Natural killer cell (primary cell): ENCODE measurements around the gene CTAGE4. TPM values are rescaled to one million over a fixed set of nuclear protein-coding genes. Genes with fewer than 3 reads are reported as not detected.
"Not testable (repeated sequence)": the region's sequence is repeated elsewhere in the genome, so short reads cannot be mapped to it uniquely, and the experiment has no call there.

Experiments
- ATAC-seq, 3 donors: fragments of 150-1000 bp in 2 of 3; fragments of 200-7000 bp in 1 of 3; cut with Tn5 transposase; 1 replicate in 1 of 3; 2 replicates in 2 of 3; pipeline ENCODE4 v1.10.0; 2021; ENCODE audit warnings: mild to moderate bottlenecking in 2 of 3, moderate library complexity in 2 of 3
- DNase-seq, 2 donors: peaks; one replicate each; pipeline versions ENCODE4 v3.0.0 to v3.0.0-alpha.2; 2013 to 2021; ENCODE audit warnings: mixed read lengths in 1 of 2
- H3K27ac ChIP-seq: one replicate; pipeline ENCODE4 v1.5.1; 2013; ENCODE audit warnings: mild to moderate bottlenecking, low read length
- H3K27me3 ChIP-seq: one replicate; pipeline ENCODE4 v1.6.1; 2013; ENCODE audit warnings: low read length; ENCODE audit not compliant: control insufficient read depth, insufficient read depth
- H3K36me3 ChIP-seq: one replicate; pipeline ENCODE4 v1.6.1; 2013; ENCODE audit warnings: low read length; ENCODE audit not compliant: control insufficient read depth, insufficient read depth
- H3K4me1 ChIP-seq: one replicate; pipeline ENCODE4 v1.6.1; 2013; ENCODE audit warnings: low read length; ENCODE audit not compliant: control insufficient read depth, insufficient read depth
- H3K4me3 ChIP-seq: one replicate; pipeline ENCODE4 v1.5.1; 2013; ENCODE audit warnings: low read length
- H3K9me3 ChIP-seq: one replicate; pipeline ENCODE4 v1.6.1; 2013; ENCODE audit warnings: low read length; ENCODE audit not compliant: control insufficient read depth, insufficient read depth
- H3K27ac Mint-ChIP-seq, 2 donors: one replicate each; pipeline ENCODE4 v1.8.0; 2022; ENCODE audit warnings: mild to moderate bottlenecking in 2 of 2, mixed read lengths in 2 of 2, moderate library complexity in 1 of 2
- H3K27me3 Mint-ChIP-seq, 2 donors: one replicate each; pipeline ENCODE4 v1.8.0; 2022; ENCODE audit warnings: low read depth in 2 of 2, mixed read lengths in 2 of 2
- H3K36me3 Mint-ChIP-seq: one replicate; pipeline ENCODE4 v1.8.0; 2022; ENCODE audit warnings: mixed read lengths
- H3K4me1 Mint-ChIP-seq, 2 donors: one replicate each; pipeline ENCODE4 v1.8.0; 2022; ENCODE audit warnings: mixed read lengths in 2 of 2
- H3K4me3 Mint-ChIP-seq: one replicate; pipeline ENCODE4 v1.8.0; 2022; ENCODE audit warnings: mild to moderate bottlenecking, moderate library complexity, mixed read lengths
- H3K9me3 Mint-ChIP-seq, 2 donors: one replicate each; pipeline ENCODE4 v1.8.0; 2022; ENCODE audit warnings: mixed read lengths in 2 of 2
- WGBS: methylation state at CpG from one replicate; pipeline ENCODE4 v1.1.7; 2013; ENCODE audit warnings: missing lambda C conversion rate; ENCODE audit not compliant: insufficient coverage; 5-methylcytosine and 5-hydroxymethylcytosine counted together
- intact Hi-C: fragments of 100-400 bp; cut with micrococcal nuclease; formaldehyde crosslinking; loops from one replicate; pipeline ENCODE4 v1.14.2; 2022
- total RNA-seq, 4 donors: library from RNA; stranded (reverse); fragments of 120-200 nt in 1 of 4; gene quantifications; one replicate each; pipeline versions ENCODE4 v1.2.3 to v1.2.4, GENCODE V29; 2013 to 2022

The CTAGE4 gene
- total RNA-seq, 3 donors from 2014 or later (not counting 1 experiment from before 2014, with no cell fraction given): 0.33 to 0.40 TPM; not detected in 1

DNA sequence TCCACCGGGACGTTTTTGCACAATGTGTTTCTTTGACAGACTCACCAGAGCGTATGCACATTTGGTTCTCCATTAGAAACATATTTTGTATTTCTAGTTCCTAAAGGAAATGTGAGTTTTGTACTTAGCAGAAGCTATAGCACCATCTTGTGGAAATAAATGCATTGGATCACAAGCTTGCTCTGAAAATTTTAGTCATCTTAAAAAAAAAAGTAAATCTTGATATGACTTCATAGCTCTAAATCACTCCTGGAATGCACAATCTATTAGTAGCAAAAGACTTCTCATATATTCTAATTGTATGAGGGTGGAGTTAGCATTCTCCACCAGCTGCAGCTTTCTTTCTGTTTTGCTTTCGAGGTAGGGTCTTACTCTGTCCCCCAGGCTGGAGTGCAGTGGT, 35.9 kb downstream of the CTAGE4 start:
- H3K4me3 ChIP-seq, H3K9me3 ChIP-seq, H3K4me1 ChIP-seq, H3K36me3 Mint-ChIP-seq, intact Hi-C loops, H3K4me1 Mint-ChIP-seq, H3K36me3 ChIP-seq, H3K4me3 Mint-ChIP-seq, H3K27me3 ChIP-seq, DNase-seq, H3K27ac Mint-ChIP-seq, H3K9me3 Mint-ChIP-seq, H3K27me3 Mint-ChIP-seq, H3K27ac ChIP-seq: not testable (repeated sequence)
- ATAC-seq: peak in 1 of 3 donors; percentile 28
- no CpG with 5 or more reads among the region's 4 CpGs for WGBS

DNA sequence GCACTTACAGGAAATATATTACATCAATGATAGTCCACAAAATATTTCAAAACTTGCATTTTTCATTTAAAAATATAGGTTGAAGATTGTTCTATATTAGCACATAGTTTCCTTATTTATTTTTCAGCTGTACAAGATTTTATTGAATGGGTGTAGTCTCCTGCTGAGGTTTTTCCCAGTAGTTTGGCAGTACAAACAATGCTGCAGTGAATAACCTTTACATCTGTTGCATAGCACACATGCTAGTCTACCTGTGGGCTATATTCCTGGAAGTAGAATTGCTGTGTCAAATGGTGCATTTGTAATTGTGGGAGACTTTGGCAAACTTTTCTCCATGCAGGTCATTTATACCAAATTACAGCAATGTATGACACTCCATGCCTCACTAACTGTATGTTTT, 37.3 kb downstream of the CTAGE4 start:
- H3K4me1 ChIP-seq, H3K27me3 Mint-ChIP-seq, H3K9me3 Mint-ChIP-seq, H3K4me1 Mint-ChIP-seq, H3K27ac Mint-ChIP-seq, intact Hi-C loops, H3K4me3 Mint-ChIP-seq, H3K27ac ChIP-seq, H3K27me3 ChIP-seq, H3K36me3 ChIP-seq, H3K9me3 ChIP-seq, H3K36me3 Mint-ChIP-seq, H3K4me3 ChIP-seq, DNase-seq, ATAC-seq: not testable (repeated sequence)

DNA sequence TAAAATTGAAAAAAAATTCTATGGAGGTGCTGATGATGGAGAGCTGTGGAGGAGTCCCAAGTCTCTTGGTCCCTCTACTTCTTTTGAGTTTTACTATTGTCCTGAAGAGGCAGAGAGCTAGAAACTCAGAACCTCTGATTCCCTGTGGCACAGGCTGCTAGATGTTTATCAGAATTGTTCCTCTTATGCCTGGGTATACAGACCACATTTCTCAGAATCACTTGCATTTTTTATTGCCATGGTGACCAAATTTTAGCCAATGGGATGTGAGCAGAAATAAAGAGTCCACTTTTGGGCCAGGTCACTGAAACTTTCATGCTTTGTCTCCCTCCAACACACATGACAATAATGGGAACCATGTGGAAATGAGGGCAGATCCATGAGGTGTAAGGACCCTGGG, 40.4 kb downstream of the CTAGE4 start:
- H3K4me1 Mint-ChIP-seq, H3K4me3 Mint-ChIP-seq, H3K9me3 Mint-ChIP-seq, H3K27ac Mint-ChIP-seq, ATAC-seq, H3K9me3 ChIP-seq, intact Hi-C loops, H3K27me3 Mint-ChIP-seq, DNase-seq, H3K27ac ChIP-seq, H3K36me3 Mint-ChIP-seq, H3K4me3 ChIP-seq, H3K4me1 ChIP-seq, H3K36me3 ChIP-seq, H3K27me3 ChIP-seq: not testable (repeated sequence)

DNA sequence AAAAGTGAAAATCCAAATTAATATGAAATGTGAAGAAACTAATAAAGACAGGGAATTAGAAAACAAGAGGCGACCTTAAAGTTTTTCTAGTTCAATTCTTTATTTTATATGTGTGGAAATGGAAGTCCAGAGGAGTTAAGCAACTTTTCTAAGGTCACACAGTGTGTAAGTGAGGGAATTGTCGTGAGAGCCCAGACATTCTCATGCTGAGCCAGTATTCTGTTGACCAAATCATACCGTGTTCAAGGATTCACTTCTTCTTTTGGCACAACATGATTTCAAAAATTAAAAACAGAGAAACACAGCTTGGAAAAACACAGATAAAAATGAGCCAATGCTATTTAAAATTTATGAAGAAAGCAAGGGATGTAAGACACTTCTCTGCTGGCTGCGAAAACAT, 43.6 kb downstream of the CTAGE4 start:
- H3K36me3 ChIP-seq, intact Hi-C loops, H3K4me1 ChIP-seq, H3K9me3 Mint-ChIP-seq, H3K4me3 ChIP-seq, H3K27me3 ChIP-seq, H3K4me3 Mint-ChIP-seq, H3K27me3 Mint-ChIP-seq, H3K36me3 Mint-ChIP-seq, H3K4me1 Mint-ChIP-seq, ATAC-seq, DNase-seq, H3K9me3 ChIP-seq, H3K27ac ChIP-seq, H3K27ac Mint-ChIP-seq: not testable (repeated sequence)
- WGBS: 45% methylated on average over 2 of the region's 4 CpGs

DNA sequence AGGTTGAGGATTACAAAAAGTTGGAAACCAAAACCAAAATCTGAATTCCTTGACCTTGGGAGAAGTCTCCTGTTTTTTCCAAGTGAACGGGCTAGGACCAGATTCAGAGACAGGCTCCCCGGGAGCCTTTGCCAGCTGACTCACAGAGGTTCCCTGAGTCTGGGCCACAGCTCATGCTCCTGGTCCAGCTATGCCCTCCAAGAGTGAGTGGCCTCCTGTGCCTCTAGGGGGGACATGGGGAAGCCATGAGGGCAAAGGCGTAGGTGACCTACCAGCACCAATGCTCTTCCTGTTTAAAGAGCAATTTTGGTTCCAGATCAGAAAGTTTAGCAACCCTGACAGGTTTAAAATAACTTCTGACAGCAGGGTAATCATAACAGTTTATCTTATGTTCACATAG, 45.5 kb downstream of the CTAGE4 start:
- H3K27ac ChIP-seq, H3K27ac Mint-ChIP-seq, intact Hi-C loops, H3K9me3 ChIP-seq, H3K27me3 Mint-ChIP-seq, DNase-seq, H3K4me1 Mint-ChIP-seq, H3K4me3 ChIP-seq, H3K4me3 Mint-ChIP-seq, H3K4me1 ChIP-seq, H3K36me3 ChIP-seq, H3K9me3 Mint-ChIP-seq, H3K36me3 Mint-ChIP-seq, H3K27me3 ChIP-seq, ATAC-seq: not testable (repeated sequence)
- WGBS: 60% methylated on average over 1 of the region's 3 CpGs

DNA sequence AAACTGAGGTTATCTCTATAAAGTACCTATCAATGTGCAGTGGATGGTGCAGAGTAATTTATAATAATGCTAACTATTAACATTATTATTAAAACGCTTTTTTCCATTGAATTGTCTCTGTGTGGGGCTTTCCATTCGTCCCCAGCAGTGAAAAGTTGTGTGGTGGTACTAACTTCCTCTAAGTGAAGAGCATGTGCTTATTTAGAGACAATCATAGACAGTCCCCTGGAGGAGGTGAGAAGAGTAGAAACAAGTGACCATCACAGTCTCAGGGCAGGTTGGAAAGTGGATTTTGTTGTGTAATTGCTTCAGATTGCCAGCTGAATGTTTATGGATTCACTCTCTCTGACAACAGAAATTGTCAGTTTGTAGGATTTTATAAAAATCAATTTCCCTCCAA, 47.8 kb downstream of the CTAGE4 start:
- DNase-seq, ATAC-seq, H3K27me3 Mint-ChIP-seq, intact Hi-C loops, H3K4me3 Mint-ChIP-seq, H3K4me1 Mint-ChIP-seq, H3K36me3 ChIP-seq, H3K4me3 ChIP-seq, H3K9me3 ChIP-seq, H3K27ac ChIP-seq, H3K27me3 ChIP-seq, H3K4me1 ChIP-seq, H3K36me3 Mint-ChIP-seq, H3K9me3 Mint-ChIP-seq, H3K27ac Mint-ChIP-seq: not testable (repeated sequence)
- WGBS: no CpG with 5 or more reads among the region's 2 CpGs

DNA sequence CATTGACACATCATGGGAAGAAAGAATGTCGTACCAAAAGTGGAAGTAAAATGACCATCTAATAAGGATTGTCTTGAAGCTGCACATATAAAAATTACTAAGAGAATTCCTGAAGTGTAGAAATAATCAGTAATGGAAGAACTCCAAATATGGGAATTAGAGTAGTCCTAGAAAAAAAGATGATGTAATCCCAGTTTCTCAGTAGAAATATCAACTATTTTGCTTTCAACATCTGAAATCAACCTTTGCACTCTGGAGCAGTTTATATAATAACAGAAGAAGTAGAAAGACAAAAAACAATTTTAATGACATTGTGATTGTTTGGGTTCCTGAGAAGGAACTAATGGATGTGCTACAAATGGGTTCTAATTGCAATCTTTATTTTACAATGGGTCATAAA, 49.8 kb downstream of the CTAGE4 start:
- H3K4me1 Mint-ChIP-seq, intact Hi-C loops: not testable (repeated sequence)
- WGBS: no CpG with 5 or more reads among the region's 1 CpG

More for the DNA sequence above, 49.8 kb downstream of the CTAGE4 start:
- ATAC-seq, DNase-seq, H3K27ac Mint-ChIP-seq, H3K27me3 ChIP-seq, H3K27me3 Mint-ChIP-seq, H3K4me3 ChIP-seq, H3K9me3 ChIP-seq, H3K27ac ChIP-seq, H3K36me3 Mint-ChIP-seq, H3K9me3 Mint-ChIP-seq, H3K4me1 ChIP-seq, H3K36me3 ChIP-seq, H3K4me3 Mint-ChIP-seq: not testable (repeated sequence)
